OCI-LY3 (cell line): ENCODE data around the gene CTNNA3.
A peak's percentile ranks its signal among the peaks of the same experiment; 100 is the strongest.

Experiments
- H2AFZ ChIP-seq: fragments of 200-600, 300-600 bp; shearing (Covaris generic); 2 replicates; pipeline ENCODE4 v1.6.0; 2014; ENCODE audit warnings: antibody characterized with exemption, low read depth, low read length
- H3K27ac ChIP-seq: fragments of 200-600, 300-600 bp; sonication (generic); 2 replicates; pipeline ENCODE4 v1.5.1; 2014; ENCODE audit warnings: mild to moderate bottlenecking, low read length, moderate library complexity, mixed read lengths
- H3K27me3 ChIP-seq: fragments of 200-600, 300-600 bp; sonication (generic); 2 replicates; pipeline ENCODE4 v1.6.1; 2014; ENCODE audit warnings: low read depth, low read length, mixed read lengths
- H3K36me3 ChIP-seq: fragments of 200-600, 300-600 bp; sonication (generic); replicated peaks from 2 replicates; pipeline ENCODE3; 2014; ENCODE audit warnings: low read depth, low read length, mixed read lengths
- H3K4me1 ChIP-seq: fragments of 300-600, 200-600 bp; sonication (generic); 2 replicates; pipeline ENCODE4 v1.6.1; 2014; ENCODE audit warnings: low read length, mixed read lengths
- H3K4me2 ChIP-seq: fragments of 200-600, 300-600 bp; sonication (generic); 2 replicates; pipeline ENCODE4 v1.6.1; 2014; ENCODE audit warnings: low read length, mixed read lengths
- H3K4me3 ChIP-seq: fragments of 300-600, 200-600 bp; sonication (generic); 2 replicates; pipeline ENCODE4 v1.5.1; 2014; ENCODE audit warnings: antibody characterized with exemption, mild to moderate bottlenecking, low read length, moderate library complexity
- H3K79me2 ChIP-seq: fragments of 300-600, 200-600 bp; shearing (Covaris generic); 2 replicates; pipeline ENCODE4 v1.6.1; 2014; ENCODE audit warnings: mild to moderate bottlenecking, low read length, mixed read lengths
- H3K9ac ChIP-seq: fragments of 300-600, 200-600 bp; shearing (Covaris generic); 2 replicates; pipeline ENCODE4 v1.6.0; 2014; ENCODE audit warnings: mild to moderate bottlenecking, low read length, moderate library complexity
- H3K9me3 ChIP-seq: fragments of 200-600, 300-600 bp; shearing (Covaris generic); 2 replicates; pipeline ENCODE4 v1.6.1; 2014; ENCODE audit warnings: low read length, mixed read lengths; ENCODE audit not compliant: insufficient read depth
- H4K20me1 ChIP-seq: fragments of 200-600, 300-600 bp; sonication (generic); 2 replicates; pipeline ENCODE4 v1.6.1; 2016; ENCODE audit warnings: low read length, mixed read lengths; ENCODE audit not compliant: insufficient read depth
- CTCF ChIP-seq: fragments of 200-600, 300-600 bp; sonication (generic); IDR thresholded peaks from 2 replicates; pipeline ENCODE4 v1.5.1; 2014; ENCODE audit warnings: antibody characterized with exemption, low read length, low read depth
- EZH2phosphoT487 ChIP-seq: fragments of 200-600 bp; shearing (Covaris generic); IDR thresholded peaks from 2 replicates; pipeline ENCODE4 v1.6.1; 2018; ENCODE audit warnings: antibody characterized with exemption, mixed run types, low read depth

CTNNA3 gene

DNA sequence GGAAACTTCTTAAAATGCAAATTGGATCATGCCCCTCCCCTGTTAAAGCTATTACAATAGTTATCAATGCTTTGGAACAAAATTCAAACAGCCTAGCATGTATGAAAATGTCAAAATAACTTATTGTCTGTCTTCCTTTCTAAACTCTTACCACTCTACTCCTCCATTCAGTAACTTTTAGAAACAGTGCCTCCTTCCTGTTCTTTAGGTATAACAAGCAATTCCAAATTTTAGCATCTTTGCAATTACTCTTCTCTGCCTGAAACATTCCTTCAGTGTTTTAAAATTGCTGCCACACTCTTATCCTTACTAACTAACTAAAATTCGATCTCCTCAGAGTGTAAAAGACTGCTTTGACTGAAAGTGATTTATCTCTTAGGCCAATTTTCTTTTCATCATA, 1430.6 kb downstream of the CTNNA3 start:
- no peak overlapping the region for H3K4me2 ChIP-seq
- H2AFZ ChIP-seq = no peak overlapping the region
- H3K79me2 ChIP-seq = no peaks in the 10 kb centered on the region
- TF ChIP-seq CTCF (no peak), EZH2phosphoT487 (no peak)
- no peaks in the 10 kb centered on the region for H3K36me3 ChIP-seq
- H3K9ac ChIP-seq = no peak overlapping the region
- no peak overlapping the region for H3K4me3 ChIP-seq
- no peaks in the 10 kb centered on the region; the same call in 1 of the 2 replicates for H3K27me3 ChIP-seq
- peaks cover 5% of the 10 kb centered on the region for H3K4me1 ChIP-seq
- H3K27ac ChIP-seq = no peak overlapping the region
- H3K9me3 ChIP-seq = no peaks in the 10 kb centered on the region
- H4K20me1 ChIP-seq = no peaks in the 10 kb centered on the region

GRCh38 chr10:66259836-66260235, 1436.2 kb downstream of the CTNNA3 start:
- Histone ChIP-seq H3K4me3 (0 out of 2 replicates have a peak overlapping the region, but pooled peaks have one; percentile 20), H4K20me1 (peaks cover 3% of the 10 kb centered on the region; the same call in 1 of the 2 replicates), H3K9ac (no peak overlapping the region), H3K9me3 (no peaks in the 10 kb centered on the region), H3K79me2 (no peaks in the 10 kb centered on the region), H2AFZ (no peak overlapping the region), H3K4me1 (peaks cover 28% of the 10 kb centered on the region), H3K27ac (peak overlapping the region; percentile 17; the same call in 1 of the 2 replicates), H3K4me2 (peak overlapping the region; percentile 61), H3K27me3 (no peaks in the 10 kb centered on the region; the same call in 1 of the 2 replicates), H3K36me3 (no peaks in the 10 kb centered on the region)
- no peak for TF ChIP-seq CTCF
- no peak for TF ChIP-seq EZH2phosphoT487

- peak overlapping the region; percentile 61 for H3K4me2 ChIP-seq
- H3K36me3 ChIP-seq = no peaks in the 10 kb centered on the region
- peaks cover 3% of the 10 kb centered on the region; the same call in 1 of the 2 replicates for H4K20me1 ChIP-seq
- H3K9ac ChIP-seq = no peak overlapping the region
- H3K79me2 ChIP-seq = no peaks in the 10 kb centered on the region
- H3K9me3 ChIP-seq = no peaks in the 10 kb centered on the region
- no peak overlapping the region; the same call in 1 of the 2 replicates for H3K4me3 ChIP-seq
- H3K4me1 ChIP-seq = peaks cover 28% of the 10 kb centered on the region
- no peak overlapping the region for H3K27ac ChIP-seq
- no peaks in the 10 kb centered on the region; the same call in 1 of the 2 replicates for H3K27me3 ChIP-seq
- TF ChIP-seq CTCF (no peak), EZH2phosphoT487 (no peak)
- H2AFZ ChIP-seq = no peak overlapping the region
Observed at GRCh38 chr10:66258693-66259092, 1437.3 kb downstream of the CTNNA3 start.

DNA sequence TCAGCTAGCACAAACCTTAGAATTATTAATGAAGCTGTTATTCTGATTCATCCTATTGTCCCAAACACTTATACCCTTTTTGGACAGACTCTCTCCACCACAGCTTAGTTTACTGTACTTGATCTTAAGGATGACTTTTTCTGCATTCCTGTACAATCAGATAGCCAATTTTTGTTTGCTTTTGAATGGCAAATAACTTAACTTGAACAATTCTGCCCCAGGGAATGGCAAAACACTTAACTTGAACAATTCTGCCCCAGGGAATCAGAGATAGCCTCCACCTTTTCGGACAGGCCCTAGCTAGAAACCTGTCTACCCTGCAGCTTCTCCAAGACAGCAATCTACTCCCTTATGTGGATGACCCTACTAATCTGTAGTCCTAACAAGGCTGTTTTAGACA, 1438.2 kb downstream of the CTNNA3 start:
- Histone ChIP-seq H3K27me3 (no peaks in the 10 kb centered on the region; the same call in 1 of the 2 replicates), H3K36me3 (no peaks in the 10 kb centered on the region), H3K4me3 (no peak overlapping the region), H3K27ac (no peak overlapping the region), H2AFZ (no peak overlapping the region), H3K4me1 (peaks cover 28% of the 10 kb centered on the region), H4K20me1 (peaks cover 3% of the 10 kb centered on the region; the same call in 1 of the 2 replicates), H3K9ac (no peak overlapping the region), H3K79me2 (no peaks in the 10 kb centered on the region), H3K4me2 (peak overlapping the region; percentile 61; the same call in 1 of the 2 replicates), H3K9me3 (no peaks in the 10 kb centered on the region)
- TF ChIP-seq EZH2phosphoT487 = no peak
- TF ChIP-seq CTCF = no peak
